Mesenchymal stem cell (in vitro differentiated cells and primary cell): ENCODE measurements around the gene PITPNC1.

Source experiments
- DNase-seq: peaks from one replicate; pipeline ENCODE4 v3.0.0-alpha.2; 2013
- H2AFZ ChIP-seq: one replicate; pipeline ENCODE4 v1.6.1; 2013; ENCODE audit warnings: low read depth, mild to moderate bottlenecking, control low read depth, inconsistent platforms, low read length, moderate library complexity
- H2AK5ac ChIP-seq: 2 replicates; pipeline ENCODE4 v1.6.1; 2013; ENCODE audit warnings: low read length, moderate library complexity, mild to moderate bottlenecking, inconsistent platforms; ENCODE audit not compliant: severe bottlenecking
- H2BK120ac ChIP-seq: one replicate; pipeline ENCODE4 v1.6.1; 2013; ENCODE audit warnings: low read depth, mild to moderate bottlenecking, inconsistent platforms, low read length, moderate library complexity
- H2BK12ac ChIP-seq, 2 experiments: one replicate each; pipeline ENCODE4 v1.6.1; 2013; ENCODE audit warnings: inconsistent platforms in 2 of 2, low read length in 2 of 2, mild to moderate bottlenecking in 2 of 2, moderate library complexity in 2 of 2, control low read depth in 1 of 2
- H2BK15ac ChIP-seq: one replicate; pipeline ENCODE4 v1.6.1; 2013; ENCODE audit warnings: mild to moderate bottlenecking, low read depth, inconsistent platforms; ENCODE audit not compliant: poor library complexity, severe bottlenecking
- H2BK5ac ChIP-seq: 2 replicates; pipeline ENCODE4 v1.6.1; 2013; ENCODE audit warnings: low read depth, mild to moderate bottlenecking, low read length, control low read depth, inconsistent platforms; ENCODE audit not compliant: poor library complexity, severe bottlenecking
- H3K14ac ChIP-seq, 2 experiments: one replicate each; pipeline ENCODE4 v1.6.1; 2013; ENCODE audit warnings: inconsistent platforms in 2 of 2, low read length in 2 of 2, control low read depth in 1 of 2, mild to moderate bottlenecking in 1 of 2, moderate library complexity in 1 of 2
- H3K18ac ChIP-seq, 2 experiments: one replicate each; pipeline ENCODE4 v1.6.1; 2013; ENCODE audit warnings: inconsistent platforms in 2 of 2, low read length in 2 of 2, control low read depth in 1 of 2, low read depth in 1 of 2, mild to moderate bottlenecking in 1 of 2
- H3K23ac ChIP-seq, 2 experiments: one replicate each; pipeline ENCODE4 v1.6.1; 2013; ENCODE audit warnings: inconsistent platforms in 2 of 2, low read length in 2 of 2, mild to moderate bottlenecking in 2 of 2, moderate library complexity in 2 of 2, control low read depth in 1 of 2
- H3K27ac ChIP-seq: 2 replicates; pipeline ENCODE4 v1.5.1; 2013; ENCODE audit warnings: mild to moderate bottlenecking, moderate library complexity, low read length, control low read depth, inconsistent platforms; ENCODE audit not compliant: poor library complexity, severe bottlenecking
- H3K27me3 ChIP-seq, 2 experiments: 2 replicates each; pipeline versions ENCODE4 v1.6.1 to v1.7.0; 2013; ENCODE audit warnings: low read length in 2 of 2, mild to moderate bottlenecking in 2 of 2, moderate library complexity in 2 of 2, control low read depth in 1 of 2, inconsistent platforms in 1 of 2; ENCODE audit not compliant: control insufficient read depth in 1 of 2, insufficient read depth in 1 of 2
- H3K36me3 ChIP-seq, 2 experiments: 2 replicates each; pipeline versions ENCODE4 v1.6.1 to v1.7.0; 2013; ENCODE audit warnings: low read length in 2 of 2, control low read depth in 1 of 2, inconsistent platforms in 1 of 2, low read depth in 1 of 2, mild to moderate bottlenecking in 1 of 2; ENCODE audit not compliant: insufficient read depth in 2 of 2, control insufficient read depth in 1 of 2
- H3K4ac ChIP-seq, 2 experiments: one replicate each; pipeline ENCODE4 v1.6.1; 2013; ENCODE audit warnings: inconsistent platforms in 2 of 2, low read length in 2 of 2, mild to moderate bottlenecking in 2 of 2, moderate library complexity in 2 of 2, control low read depth in 1 of 2, low read depth in 1 of 2
- H3K4me1 ChIP-seq: 2 replicates; pipeline ENCODE4 v1.6.1; 2013; ENCODE audit warnings: low read depth, low read length, control low read depth; ENCODE audit not compliant: control insufficient read depth, insufficient read depth
- H3K4me2 ChIP-seq: 2 replicates; pipeline ENCODE4 v1.6.1; 2013; ENCODE audit warnings: low read length, mild to moderate bottlenecking, inconsistent platforms; ENCODE audit not compliant: poor library complexity, severe bottlenecking
- H3K4me3 ChIP-seq, 2 experiments: 2 replicates each; pipeline versions ENCODE4 v1.5.1 to v1.7.0; 2013; ENCODE audit warnings: low read length in 2 of 2, mild to moderate bottlenecking in 2 of 2, control low read depth in 1 of 2, low read depth in 1 of 2; ENCODE audit not compliant: insufficient read depth in 1 of 2
- H3K79me1 ChIP-seq: replicated peaks from 2 replicates; pipeline ENCODE4 v1.6.1; 2013; ENCODE audit warnings: mild to moderate bottlenecking, control low read depth, low read length, inconsistent platforms; ENCODE audit not compliant: poor library complexity, severe bottlenecking
- H3K9ac ChIP-seq: 2 replicates; pipeline ENCODE4 v1.7.0; 2013; ENCODE audit warnings: mild to moderate bottlenecking, low read length, moderate library complexity
- H3K9me3 ChIP-seq: 2 replicates; pipeline ENCODE4 v1.7.0; 2013; ENCODE audit warnings: mild to moderate bottlenecking, low read length; ENCODE audit not compliant: control insufficient read depth
- H4K8ac ChIP-seq: one replicate; pipeline ENCODE4 v1.6.1; 2013; ENCODE audit warnings: inconsistent platforms, mild to moderate bottlenecking, low read length, moderate library complexity
- H4K91ac ChIP-seq: one replicate; pipeline ENCODE4 v1.6.1; 2013; ENCODE audit warnings: mild to moderate bottlenecking, low read length, inconsistent platforms
- WGBS: methylation state at CpG from one replicate; pipeline ENCODE4 v1.1.7; 2013; ENCODE audit warnings: mixed read lengths; 5-methylcytosine and 5-hydroxymethylcytosine counted together

Gene PITPNC1

GRCh38 chr17:67656494-67657203, 279.6 kb downstream of the PITPNC1 start:
- H3K9ac ChIP-seq = no peak overlapping the region

GRCh38 chr17:67657596-67657995, 280.5 kb downstream of the PITPNC1 start:
- no peak overlapping the region for H3K4ac ChIP-seq
- 97% methylated on average over 4 of the region's 4 CpGs for WGBS
- H3K4me2 ChIP-seq = no peak overlapping the region
- no peak overlapping the region for H3K14ac ChIP-seq
- H4K8ac ChIP-seq = no peak overlapping the region
- H3K27ac ChIP-seq = no peak overlapping the region
- no peaks in the 10 kb centered on the region for H3K27me3 ChIP-seq
- no peak overlapping the region for H3K23ac ChIP-seq
- peaks cover 6% of the 10 kb centered on the region for H3K9me3 ChIP-seq
- no peaks in the 10 kb centered on the region for H3K4me1 ChIP-seq
- no peak overlapping the region for H2BK12ac ChIP-seq
- H3K36me3 ChIP-seq = peaks cover 0 to 3% of the 10 kb centered on the region in 2 experiments
- H4K91ac ChIP-seq = no peak overlapping the region
- H2BK15ac ChIP-seq = no peak overlapping the region
- no peak overlapping the region for H2BK120ac ChIP-seq
- no peaks in the 10 kb centered on the region for H3K79me1 ChIP-seq
- H2AFZ ChIP-seq = no peak overlapping the region
- H2BK5ac ChIP-seq = no peak overlapping the region
- H3K18ac ChIP-seq = no peak overlapping the region
- no peak overlapping the region for H2AK5ac ChIP-seq
- no peak overlapping the region for H3K9ac ChIP-seq
- H3K4me3 ChIP-seq = no peak overlapping the region
- DNase-seq = no peak

More at GRCh38 chr17:67656494-67657203, 279.6 kb downstream of the PITPNC1 start:
- no peak overlapping the region for H2AK5ac ChIP-seq
- H3K27ac ChIP-seq = no peak overlapping the region
- H4K91ac ChIP-seq = no peak overlapping the region
- H2BK15ac ChIP-seq = no peak overlapping the region
- no peaks in the 10 kb centered on the region for H3K27me3 ChIP-seq
- H2AFZ ChIP-seq = no peak overlapping the region
- H2BK120ac ChIP-seq = no peak overlapping the region
- H3K4me2 ChIP-seq = no peak overlapping the region
- no peaks in the 10 kb centered on the region for H3K4me1 ChIP-seq
- DNase-seq = no peak
- no peak overlapping the region for H3K4ac ChIP-seq
- peaks cover 0 to 8% of the 10 kb centered on the region in 2 experiments for H3K36me3 ChIP-seq
- no peak overlapping the region for H2BK12ac ChIP-seq
- no peak overlapping the region for H3K4me3 ChIP-seq
- H3K14ac ChIP-seq = no peak overlapping the region
- no peak overlapping the region for H4K8ac ChIP-seq
- no peak overlapping the region for H3K18ac ChIP-seq
- H2BK5ac ChIP-seq = no peak overlapping the region
- H3K23ac ChIP-seq = no peak overlapping the region
- peaks cover 6% of the 10 kb centered on the region for H3K9me3 ChIP-seq
- H3K79me1 ChIP-seq = no peaks in the 10 kb centered on the region
- 86% methylated on average over 7 of the region's 8 CpGs for WGBS

GRCh38 chr17:67658265-67658664, 281.2 kb downstream of the PITPNC1 start:
- Histone ChIP-seq H4K8ac (no peak overlapping the region), H3K4me3 (no peak overlapping the region), H3K23ac (no peak overlapping the region), H2AK5ac (no peak overlapping the region), H3K4me1 (no peaks in the 10 kb centered on the region), H2BK120ac (no peak overlapping the region), H2AFZ (no peak overlapping the region), H2BK5ac (no peak overlapping the region), H3K79me1 (no peaks in the 10 kb centered on the region), H4K91ac (no peak overlapping the region), H2BK15ac (no peak overlapping the region), H3K9me3 (peaks cover 6% of the 10 kb centered on the region), H3K27me3 (no peaks in the 10 kb centered on the region), H3K36me3 (peaks cover 0 to 3% of the 10 kb centered on the region in 2 experiments), H3K4me2 (no peak overlapping the region), H3K4ac (no peak overlapping the region), H3K27ac (no peak overlapping the region), H3K18ac (no peak overlapping the region), H2BK12ac (no peak overlapping the region), H3K14ac (no peak overlapping the region), H3K9ac (no peak overlapping the region)
- DNase-seq = no peak
- WGBS = 92% methylated on average over 4 of the region's 4 CpGs

GRCh38 chr17:67659028-67659427, 281.9 kb downstream of the PITPNC1 start:
- H3K9me3 ChIP-seq = peaks cover 6% of the 10 kb centered on the region
- no peak overlapping the region for H4K8ac ChIP-seq
- no peak overlapping the region for H4K91ac ChIP-seq
- H3K9ac ChIP-seq = no peak overlapping the region
- H2BK5ac ChIP-seq = no peak overlapping the region
- H3K27me3 ChIP-seq = no peaks in the 10 kb centered on the region
- H2BK15ac ChIP-seq = no peak overlapping the region
- H2AFZ ChIP-seq = no peak overlapping the region
- H3K4me1 ChIP-seq = no peaks in the 10 kb centered on the region
- DNase-seq = no peak
- no peak overlapping the region for H2BK120ac ChIP-seq
- no peak overlapping the region for H2AK5ac ChIP-seq
- H2BK12ac ChIP-seq = no peak overlapping the region
- WGBS = 69% methylated on average over 1 of the region's 1 CpG
- H3K27ac ChIP-seq = no peak overlapping the region
- no peaks in the 10 kb centered on the region for H3K79me1 ChIP-seq
- no peak overlapping the region for H3K23ac ChIP-seq
- H3K18ac ChIP-seq = no peak overlapping the region
- no peak overlapping the region for H3K14ac ChIP-seq
- no peak overlapping the region for H3K4ac ChIP-seq
- H3K36me3 ChIP-seq = no peaks in the 10 kb centered on the region
- no peak overlapping the region for H3K4me3 ChIP-seq
- H3K4me2 ChIP-seq = no peak overlapping the region
